DMS53 (cell line): ENCODE data around the gene DNASE2B.

Experiments used
- DNase-seq: peaks from one replicate; lab custom pipeline; 2025; lab: John Stamatoyannopoulos, UW

DNASE2B gene

DNA sequence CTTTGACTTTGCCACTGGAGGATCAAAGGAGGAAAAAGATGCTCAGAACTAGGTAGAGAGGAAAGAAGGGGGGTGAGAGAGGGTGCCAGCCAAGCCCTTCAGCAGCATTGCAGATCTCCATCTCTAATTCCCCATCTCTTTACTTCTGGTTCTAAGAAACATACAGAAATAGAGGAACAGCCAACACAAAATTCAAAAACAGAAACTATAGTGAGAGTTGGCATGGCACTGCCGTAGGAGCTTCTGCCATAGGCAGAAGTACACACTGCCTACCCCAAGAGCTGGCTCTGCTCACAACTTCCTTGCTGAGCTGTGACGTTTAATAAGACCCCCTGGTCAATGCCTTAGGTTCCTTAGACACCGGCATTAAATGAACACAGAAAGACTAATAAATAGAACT is 54.2 kb downstream of the DNASE2B start:
- no peak for DNase-seq

- no peak for DNase-seq
Measured at GRCh38 chr1:84462118-84462517, 63.8 kb downstream of the DNASE2B start.
